Raji (cell line): ENCODE measurements around the gene TGIF1.
A peak's percentile ranks its signal among the peaks of the same experiment; 100 is the strongest.

Source experiments
- POLR2A ChIP-seq: IDR thresholded peaks from 2 replicates; pipeline ENCODE4 v1.6.1; 2011; ENCODE audit warnings: low read depth, low read length, control low read depth; ENCODE audit not compliant: insufficient read depth

Gene TGIF1

DNA sequence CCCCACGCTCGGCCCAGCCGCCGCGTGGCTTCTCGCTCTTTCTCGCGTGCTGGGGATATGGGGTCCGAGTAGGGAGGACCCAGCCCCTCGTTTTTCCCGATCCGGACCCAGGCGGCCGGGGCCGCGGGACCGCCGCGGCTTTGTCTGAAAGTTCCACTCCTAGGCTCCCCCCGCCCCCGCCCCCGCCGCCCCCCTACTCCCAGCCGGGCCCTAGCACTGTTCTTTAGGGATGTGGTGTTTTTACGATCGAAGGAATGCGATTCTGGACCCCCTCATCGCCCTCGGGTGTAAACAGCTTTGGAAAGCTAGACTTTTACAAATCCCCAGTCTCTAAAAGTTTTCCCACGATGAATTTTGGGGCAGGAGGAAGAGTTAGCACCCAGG lies 819 bp downstream of the TGIF1 start:
- no peak for TF ChIP-seq POLR2A

DNA sequence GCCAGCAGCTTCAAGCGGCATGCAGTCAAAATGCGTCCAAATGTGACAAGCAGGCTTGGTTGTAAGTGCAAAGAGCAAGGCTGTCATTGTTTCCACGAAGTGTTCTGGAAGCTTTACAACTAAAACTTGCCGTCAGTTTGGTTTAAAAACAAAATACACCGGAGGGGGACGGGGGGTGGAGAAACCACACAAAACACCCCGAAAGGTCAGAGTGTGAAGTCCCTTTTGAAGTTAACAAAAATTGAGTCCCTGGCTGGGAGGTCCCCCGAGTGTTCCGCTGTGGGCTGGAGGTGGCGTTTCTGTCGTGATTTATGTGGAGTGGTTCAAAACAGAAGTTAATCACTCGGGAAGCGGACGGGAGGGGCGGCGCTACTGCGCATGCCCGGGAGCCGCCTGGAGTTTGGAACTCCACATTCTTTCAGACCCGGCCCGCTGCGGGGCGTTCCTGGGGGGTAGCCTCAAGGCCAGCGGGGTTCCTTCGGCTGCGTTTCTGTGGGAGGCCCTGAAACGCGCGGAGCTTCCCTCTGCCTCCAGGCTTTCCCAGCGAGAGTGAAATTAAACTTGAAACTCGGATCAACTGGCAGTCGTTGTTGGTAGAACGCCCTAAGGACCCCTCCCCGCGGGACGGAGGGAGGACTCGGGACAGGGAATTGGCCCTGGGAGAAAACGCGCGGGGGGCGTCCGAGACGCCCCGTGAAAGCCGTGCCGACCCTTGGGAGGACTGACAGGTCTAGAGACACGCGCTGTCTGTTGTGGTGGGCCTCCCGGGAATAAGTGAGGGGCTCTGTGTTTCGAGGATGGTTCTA lies 1.4 kb downstream of the TGIF1 start:
- peak; percentile 53 for TF ChIP-seq POLR2A

DNA sequence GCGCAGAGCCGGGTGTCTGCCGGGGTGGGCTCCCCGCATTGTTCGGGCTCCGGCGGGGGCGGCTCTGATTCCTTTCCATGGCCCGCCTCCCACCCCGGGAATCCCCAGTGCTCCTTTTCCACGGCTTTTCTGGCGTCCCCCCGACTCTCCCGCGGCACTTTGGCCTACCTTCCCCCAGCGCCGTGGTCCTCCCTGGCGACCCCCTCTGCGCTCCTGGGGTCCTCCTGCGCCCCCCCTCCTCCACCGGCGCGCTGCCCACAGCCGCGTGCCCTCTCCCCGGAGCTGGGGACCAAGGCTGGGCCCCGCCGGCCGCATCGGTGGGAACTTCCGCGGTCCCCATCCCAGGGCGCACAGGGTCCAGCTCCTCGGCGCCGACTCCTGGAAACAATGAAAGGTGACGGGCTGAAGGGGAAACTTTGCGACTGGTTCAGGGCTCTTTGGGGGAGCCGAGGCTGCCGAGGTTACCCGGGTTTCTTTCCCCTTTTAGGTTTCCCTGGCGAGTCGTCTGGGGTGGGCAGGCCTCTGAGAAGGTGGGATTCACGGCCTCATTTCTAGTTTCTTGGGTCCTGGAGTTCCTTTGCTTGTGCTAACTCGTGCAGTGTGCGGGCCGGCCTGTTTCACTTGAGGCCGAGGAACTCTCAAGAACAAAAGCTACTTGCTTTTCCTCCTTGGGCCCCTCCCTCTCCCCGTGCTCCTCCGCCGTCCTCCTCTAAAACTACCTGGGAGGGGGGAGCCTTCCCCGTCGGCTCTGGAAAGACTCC lies 2.2 kb downstream of the TGIF1 start:
- TF ChIP-seq POLR2A = no peak

DNA sequence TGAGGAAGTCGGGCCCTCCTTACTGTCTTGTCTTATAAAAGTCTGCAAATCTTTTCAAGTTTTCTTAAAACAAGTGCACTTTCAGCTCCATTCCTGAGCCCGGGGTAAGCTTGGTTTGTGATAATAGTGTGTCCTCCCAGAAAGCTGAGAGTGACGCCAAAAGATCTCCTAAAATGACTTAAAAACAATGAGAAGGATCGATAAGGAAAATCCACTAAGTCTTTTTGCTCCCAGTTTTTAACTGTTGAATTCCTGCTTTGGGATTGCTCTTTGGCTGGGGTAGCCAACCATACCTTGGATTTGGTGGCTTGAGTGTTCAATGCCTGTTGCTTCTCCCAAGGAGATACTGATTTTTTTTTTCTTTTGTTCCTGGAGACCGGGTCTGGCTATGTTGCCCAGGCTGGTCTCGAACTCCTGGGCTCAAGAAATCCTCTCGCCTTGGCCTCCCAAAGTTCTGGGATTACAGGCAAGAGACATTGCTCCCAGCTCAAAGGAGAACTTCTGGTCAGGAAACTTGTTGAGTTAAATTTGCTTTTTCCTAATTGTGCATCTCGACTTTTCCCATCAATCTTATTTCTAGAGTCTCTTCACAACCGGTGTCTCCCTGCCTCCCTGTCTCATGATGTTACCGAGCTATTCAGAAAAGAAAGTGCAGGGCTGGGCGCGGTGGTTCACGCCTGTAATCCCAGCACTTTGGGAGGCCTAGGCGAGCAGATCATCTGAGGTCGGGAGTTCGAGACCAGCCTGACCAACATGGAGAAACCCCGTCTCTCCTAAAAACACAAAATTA lies 3.0 kb downstream of the TGIF1 start:
- no peak for TF ChIP-seq POLR2A

DNA sequence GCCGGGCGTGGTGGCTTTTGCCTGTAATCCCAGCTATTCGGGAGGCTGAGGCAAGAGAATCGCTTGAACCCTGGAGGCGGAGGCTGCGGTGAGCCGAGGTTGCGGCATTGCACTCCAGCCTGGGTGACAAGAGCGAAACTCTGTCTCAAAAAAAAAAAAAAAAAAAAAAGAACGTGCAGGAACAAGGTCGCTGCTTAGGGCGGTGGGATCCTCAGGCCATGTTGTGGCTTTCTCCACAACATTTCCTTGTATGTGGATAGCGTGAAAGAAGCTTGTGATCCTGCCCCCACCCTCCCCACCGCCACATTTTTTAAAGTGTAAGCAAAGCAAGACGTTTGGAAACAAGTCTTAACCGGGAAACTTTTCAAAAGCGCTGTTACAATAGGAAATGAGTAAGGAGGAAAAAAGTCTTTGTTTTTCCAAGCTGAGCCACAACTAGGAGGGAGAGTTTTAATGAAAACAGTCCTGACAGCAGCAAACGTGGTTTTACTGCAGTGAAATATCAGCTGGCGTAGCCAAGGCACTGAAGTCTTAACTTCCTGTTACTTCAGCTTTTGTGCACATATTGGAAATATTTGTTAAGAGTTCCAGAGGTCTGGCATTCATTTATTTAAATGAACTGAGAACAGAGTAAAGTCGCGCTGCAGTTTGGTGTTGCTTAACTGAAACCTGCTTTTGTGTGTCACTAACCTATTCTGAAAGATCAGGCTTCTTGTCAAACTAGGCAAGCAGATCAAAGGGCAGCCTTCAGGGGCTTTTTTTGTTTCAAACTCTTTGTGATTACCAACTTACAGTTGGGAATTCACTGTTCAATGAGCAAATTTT lies 3.8 kb downstream of the TGIF1 start:
- TF ChIP-seq POLR2A = no peak

DNA sequence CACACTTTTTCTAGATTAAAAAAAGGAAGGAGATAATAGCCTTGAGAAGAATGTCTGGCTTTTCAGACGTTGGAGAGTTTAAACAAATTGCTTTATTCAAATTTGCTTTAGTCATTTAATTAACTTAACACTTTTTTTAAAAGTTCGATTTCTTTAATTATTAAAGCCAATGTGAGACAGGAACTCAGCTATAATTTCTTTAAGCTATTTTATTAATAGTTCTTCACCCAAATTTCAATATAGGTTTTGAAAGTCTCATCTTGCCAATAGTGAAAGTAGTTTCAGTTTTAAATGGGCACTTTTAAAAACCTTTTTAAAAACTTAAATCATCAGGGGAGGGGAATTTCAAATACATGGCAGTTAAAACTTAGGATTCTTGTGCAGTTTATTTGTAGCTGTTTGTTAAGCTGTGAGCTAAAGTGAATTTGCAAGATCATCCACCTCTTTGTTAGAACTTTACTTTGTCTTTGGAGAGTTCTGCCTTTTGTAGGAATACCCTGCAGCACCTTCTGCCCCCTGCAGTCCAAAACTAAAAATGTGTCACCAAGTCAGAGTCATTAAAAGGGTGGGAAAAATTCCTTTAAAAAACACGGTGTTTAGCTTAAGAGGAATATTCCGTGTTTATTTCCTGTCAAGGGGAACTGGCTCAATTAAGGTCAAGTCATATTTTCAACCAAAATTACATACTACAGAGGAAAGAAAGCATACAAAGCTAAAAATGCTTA lies 4.6 kb downstream of the TGIF1 start:
- no peak for TF ChIP-seq POLR2A

DNA sequence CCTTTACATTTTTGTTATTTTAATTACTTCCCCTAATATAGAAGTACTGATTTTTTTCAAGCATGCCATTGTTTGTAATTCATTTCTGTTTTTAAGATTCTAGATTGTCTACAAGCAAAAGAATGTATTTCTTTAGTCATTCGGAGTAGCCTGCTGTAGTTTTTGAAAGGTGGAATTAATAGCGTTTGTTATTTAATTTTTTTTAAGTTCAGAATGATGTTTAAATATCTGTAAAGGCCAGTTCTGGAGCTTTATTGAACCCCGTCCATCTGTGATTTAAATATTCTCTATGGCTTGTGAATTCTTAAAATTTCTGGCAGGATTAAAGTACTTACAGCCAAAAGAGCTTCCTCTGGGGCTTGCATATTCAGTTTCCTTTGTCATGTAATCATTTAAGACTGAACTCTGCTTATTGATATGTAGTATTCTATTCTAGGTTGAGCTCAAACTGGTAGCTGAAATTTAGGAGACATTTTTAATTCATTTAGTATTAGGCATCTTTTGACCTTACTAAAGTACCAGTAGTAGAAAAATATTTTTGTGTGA lies 5.2 kb downstream of the TGIF1 start:
- no peak for TF ChIP-seq POLR2A

DNA sequence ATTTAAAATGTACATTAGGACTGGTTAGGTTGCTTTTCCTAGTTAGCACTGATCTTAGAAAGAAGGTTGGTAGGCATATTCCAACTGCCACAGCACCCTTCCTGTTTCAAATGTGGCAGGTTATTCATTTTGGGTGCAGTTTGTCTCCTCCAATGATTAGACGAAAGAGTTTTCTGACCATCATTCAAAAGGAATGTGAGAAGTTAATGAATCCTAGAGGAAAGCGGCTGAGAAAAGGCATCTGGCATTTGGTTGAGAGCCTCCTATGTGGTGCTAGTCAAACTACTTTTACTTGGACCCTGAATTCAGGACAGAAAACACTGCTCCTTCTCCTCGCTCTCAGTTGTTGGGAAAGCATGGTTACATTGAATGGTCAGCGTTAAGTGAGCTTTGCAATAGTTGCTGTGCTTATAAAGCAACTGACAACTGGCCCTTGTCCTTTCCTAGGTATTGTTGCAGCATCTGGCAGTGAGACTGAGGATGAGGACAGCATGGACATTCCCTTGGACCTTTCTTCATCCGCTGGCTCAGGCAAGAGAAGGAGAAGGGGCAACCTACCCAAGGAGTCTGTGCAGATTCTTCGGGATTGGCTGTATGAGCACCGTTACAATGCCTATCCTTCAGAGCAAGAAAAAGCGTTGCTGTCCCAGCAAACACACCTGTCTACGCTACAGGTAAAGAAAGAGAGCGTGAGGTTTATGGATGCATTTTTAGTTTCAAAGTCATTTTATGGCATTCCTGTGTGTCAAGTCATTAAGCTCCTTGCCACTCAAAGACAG lies 6.1 kb downstream of the TGIF1 start:
- TF ChIP-seq POLR2A = no peak

DNA sequence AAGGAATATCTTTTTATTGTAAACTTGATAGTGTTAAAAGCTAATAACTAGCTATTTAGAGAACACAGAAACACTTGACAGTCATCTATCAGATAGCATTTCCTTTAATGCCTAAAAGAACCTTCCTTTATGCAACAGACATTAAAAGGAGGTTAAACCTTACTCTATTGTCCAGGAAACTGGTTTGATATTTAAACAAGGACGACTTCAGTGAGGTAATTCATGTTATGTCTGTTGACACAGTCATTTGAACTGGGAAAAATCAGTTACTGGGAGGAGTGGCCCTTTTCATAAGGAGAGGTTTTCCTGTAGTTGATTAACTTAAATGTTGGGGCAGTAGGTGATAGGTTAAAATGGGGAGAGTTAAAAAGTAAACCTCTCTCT lies 6.7 kb downstream of the TGIF1 start:
- no peak for TF ChIP-seq POLR2A

DNA sequence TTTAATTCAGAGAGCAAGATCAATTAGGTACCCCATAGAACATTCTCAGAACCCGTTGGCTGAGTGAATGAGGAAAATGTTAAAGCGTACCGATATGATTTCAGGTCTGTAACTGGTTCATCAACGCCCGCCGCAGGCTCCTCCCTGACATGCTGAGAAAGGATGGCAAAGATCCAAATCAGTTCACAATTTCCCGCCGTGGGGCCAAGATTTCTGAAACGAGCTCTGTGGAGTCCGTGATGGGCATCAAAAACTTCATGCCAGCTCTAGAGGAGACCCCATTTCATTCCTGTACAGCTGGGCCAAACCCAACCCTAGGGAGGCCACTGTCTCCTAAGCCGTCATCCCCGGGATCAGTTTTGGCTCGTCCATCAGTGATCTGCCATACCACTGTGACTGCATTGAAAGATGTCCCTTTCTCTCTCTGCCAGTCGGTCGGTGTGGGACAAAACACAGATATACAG lies 7.3 kb downstream of the TGIF1 start:
- no peak for TF ChIP-seq POLR2A

DNA sequence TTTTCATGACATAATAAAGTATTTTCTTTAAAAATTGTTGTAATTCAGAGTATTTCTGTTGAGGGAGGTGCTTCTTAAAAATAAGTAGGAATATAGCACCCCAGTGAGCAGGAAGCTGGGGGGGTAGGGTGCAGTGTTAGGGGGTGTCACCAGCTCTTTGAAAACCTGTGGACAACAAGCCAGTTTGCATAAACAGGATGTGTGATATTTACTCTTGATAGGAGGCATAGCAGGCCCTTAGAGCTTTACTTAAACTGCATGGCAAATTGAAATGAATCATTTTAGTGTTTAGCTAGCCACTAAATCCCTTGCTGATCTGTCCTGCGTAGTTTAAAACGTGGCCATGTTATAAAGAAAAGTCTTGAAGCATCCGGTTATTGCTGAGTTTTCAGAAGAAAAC lies 8.4 kb downstream of the TGIF1 start:
- TF ChIP-seq POLR2A = no peak

DNA sequence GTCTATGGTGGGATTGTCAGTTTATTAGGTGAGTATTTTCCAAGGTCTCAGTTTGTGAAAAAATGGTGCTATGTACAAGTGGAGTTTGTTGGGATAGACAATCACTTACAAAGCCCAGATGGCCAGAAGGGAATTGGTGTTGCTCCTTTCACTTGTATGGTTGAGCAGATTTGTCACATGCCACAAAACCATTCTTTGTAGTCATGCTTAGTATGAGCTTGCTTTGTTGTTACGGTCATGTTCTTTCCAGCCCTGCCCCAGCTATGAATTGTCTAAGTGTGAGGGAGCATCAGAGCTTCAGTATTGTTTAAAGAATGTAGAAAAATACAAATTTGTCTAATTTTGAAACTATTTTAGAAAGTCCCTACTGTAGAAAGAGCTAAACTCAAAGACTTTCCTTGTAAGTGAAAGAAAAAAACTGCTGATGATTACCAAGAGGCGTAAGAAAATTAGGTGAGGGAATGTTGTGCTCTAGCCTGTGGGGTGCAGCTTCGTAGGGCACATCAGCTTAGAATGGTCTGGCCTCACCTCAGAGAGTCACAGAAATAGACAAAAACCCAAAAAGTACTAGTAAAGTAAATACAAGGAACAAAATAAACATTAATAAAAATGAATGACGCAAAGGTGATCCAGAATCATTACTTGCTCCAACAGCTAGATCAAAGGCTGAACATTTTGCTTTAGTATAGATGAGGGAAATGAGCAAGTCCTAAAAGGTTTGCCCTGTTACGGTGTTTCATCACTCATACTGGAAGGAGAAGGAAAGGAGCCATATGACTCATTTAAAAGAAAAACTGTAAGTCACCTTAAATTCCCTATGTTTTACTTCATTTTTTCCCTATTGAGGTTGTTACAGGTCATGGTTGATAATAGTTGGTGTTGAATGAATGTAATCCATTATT lies 9.2 kb downstream of the TGIF1 start:
- TF ChIP-seq POLR2A = no peak
